Stimulated activated CD4-positive, alpha-beta T cell treated with anti-CD3 and anti-CD28 coated beads, Interleukin-2, amount 100 ng/mL, for 48 hours (primary cell): ENCODE results near the gene OR4K17.
"Not testable (repeated sequence)": the region's sequence is repeated elsewhere in the genome, so short reads cannot be mapped to it uniquely, and the experiment has no call there.

Experiments
- DNase-seq, 2 donors: peaks; one replicate each; pipeline ENCODE4 v3.0.0-alpha.2; 2020

The OR4K17 gene

GRCh38 chr14:20110438-20110837, at the start of gene OR4K17:
TSS of gene OR4K17 (plus strand) at chr14:20110739. CDS start at chr14:20117500, 6,761 bp downstream.
- no peak for DNase-seq

- DNase-seq, result no peak
Observed at GRCh38 chr14:20092050-20092449, 18.5 kb upstream of the OR4K17 start.

- DNase-seq, result no peak
Observed at GRCh38 chr14:20093442-20093841, 17.1 kb upstream of the OR4K17 start.

GRCh38 chr14:20098926-20099770, 11.4 kb upstream of the OR4K17 start:
- DNase-seq, result not testable (repeated sequence)

- no peak for DNase-seq
Observed at GRCh38 chr14:20112321-20112720, 1.8 kb downstream of the OR4K17 start.

GRCh38 chr14:20116748-20117147, 6.2 kb downstream of the OR4K17 start:
- DNase-seq, result no peak

GRCh38 chr14:20118795-20119194, 8.3 kb downstream of the OR4K17 start:
- DNase-seq, result no peak

GRCh38 chr14:20138520-20138919, 28.0 kb downstream of the OR4K17 start, which contains the start of gene OR4N5:
TSS of gene OR4N5 (plus strand) at chr14:20138820. CDS start at chr14:20143736, 4,916 bp downstream.
- DNase-seq, result no peak

- DNase-seq, result no peak
Observed at GRCh38 chr14:20143911-20144310, 33.4 kb downstream of the OR4K17 start.

- DNase-seq, result no peak
Observed at GRCh38 chr14:20144820-20145219, 34.3 kb downstream of the OR4K17 start.

GRCh38 chr14:20164462-20164861, 53.9 kb downstream of the OR4K17 start:
- DNase-seq, result no peak

GRCh38 chr14:20167091-20167490, 56.6 kb downstream of the OR4K17 start:
- no peak for DNase-seq

- DNase-seq, result not testable (repeated sequence)
Observed at GRCh38 chr14:20169852-20170251, 59.3 kb downstream of the OR4K17 start.
